Sciatic nerve (tissue), 2 donors: ENCODE results near the gene BIRC2. TPM values are rescaled to one million over a fixed set of nuclear protein-coding genes. Genes with fewer than 3 reads are reported as not detected.
"Not testable (repeated sequence)": the region's sequence is repeated elsewhere in the genome, so short reads cannot be mapped to it uniquely, and the experiment has no call there.

Source experiments
- ATAC-seq: fragments of 200-7000 bp; cut with Tn5 transposase; one replicate; pipeline ENCODE4 v1.9.1; 2020; ENCODE audit warnings: mild to moderate bottlenecking, moderate library complexity
- DNase-seq: peaks from one replicate; pipeline ENCODE4 v3.0.0-alpha.2; 2020; ENCODE audit warnings: low spot score
- intact Hi-C: fragments of 100-400 bp; cut with DNase I; formaldehyde crosslinking; loops from one replicate; pipeline ENCODE4 v1.14.2; 2022
- total RNA-seq: library from RNA; stranded (reverse); fragmentation: NEBNext Ultra II Directional; extraction: Animal tissue kit (Norgen Biotek cat#: 25700); gene quantifications from one replicate; pipeline ENCODE4 v1.2.1, GENCODE V29; 2021
- donor health status: DM: no; HTN: no; CAD: no.
- donor health status: DM: no; HTN: no; CAD: no.

The BIRC2 gene
- total RNA-seq, 1 donor from 2014 or later: 66.7 TPM

GRCh38 chr11:102320188-102320587 is 26.8 kb upstream of the BIRC2 start:
- intact Hi-C loops: no loop called here
- no peak for ATAC-seq
- DNase-seq: no peak

- ATAC-seq: no peak
- intact Hi-C loops: no loop called here
- no peak for DNase-seq
Observed at GRCh38 chr11:102320679-102321078, 26.3 kb upstream of the BIRC2 start.

- no peak for DNase-seq
- intact Hi-C loops: no loop called here
- no peak for ATAC-seq
Observed at GRCh38 chr11:102322560-102322959, 24.5 kb upstream of the BIRC2 start.

GRCh38 chr11:102323542-102324251 is 23.3 kb upstream of the BIRC2 start:
- ATAC-seq (peak; percentile 41), DNase-seq (no peak)
- intact Hi-C loops: no loop called here

GRCh38 chr11:102325088-102325487 is 21.9 kb upstream of the BIRC2 start:
- intact Hi-C loops: no loop called here
- ATAC-seq: no peak

GRCh38 chr11:102328748-102329147 is 18.3 kb upstream of the BIRC2 start:
- DNase-seq (no peak), ATAC-seq (no peak)
- intact Hi-C loops: loop anchor here (2.0 kb wide), 1 partner anchor 30 kb away; no protein-coding TSS in a partner anchor

More at GRCh38 chr11:102325088-102325487, 21.9 kb upstream of the BIRC2 start:
- DNase-seq: no peak

- ATAC-seq (no peak), DNase-seq (no peak)
- intact Hi-C loops: no loop called here
Observed at GRCh38 chr11:102330231-102330630, 16.8 kb upstream of the BIRC2 start.

GRCh38 chr11:102331341-102331740 is 15.7 kb upstream of the BIRC2 start:
- ATAC-seq: no peak
- intact Hi-C loops: no loop called here
- DNase-seq: no peak

GRCh38 chr11:102332611-102332994 is 14.4 kb upstream of the BIRC2 start:
- no peak for ATAC-seq

GRCh38 chr11:102338479-102339010 is 8.5 kb upstream of the BIRC2 start:
- ATAC-seq: no peak
- no peak for DNase-seq
- intact Hi-C loops: no loop called here

More at GRCh38 chr11:102332611-102332994, 14.4 kb upstream of the BIRC2 start:
- intact Hi-C loops: no loop called here
- no peak for DNase-seq

- intact Hi-C loops: loop anchor here (10.0 kb wide), 1 partner anchor 153 kb away; no protein-coding TSS in a partner anchor
- DNase-seq, ATAC-seq: not testable (repeated sequence)
Observed at GRCh38 chr11:102341311-102341710, 5.7 kb upstream of the BIRC2 start.

- ATAC-seq (peak; percentile 73), DNase-seq (peak; percentile 84)
- intact Hi-C loops: loop anchor here (10.0 kb wide), 1 partner anchor 153 kb away; no protein-coding TSS in a partner anchor
Observed at GRCh38 chr11:102341844-102342318, 5.1 kb upstream of the BIRC2 start.

GRCh38 chr11:102343809-102344208 is 3.2 kb upstream of the BIRC2 start:
- ATAC-seq: no peak
- intact Hi-C loops: loop anchor here (10.0 kb wide), 1 partner anchor 151 kb away; no protein-coding TSS in a partner anchor
- DNase-seq: no peak

- intact Hi-C loops: loop anchor here (10.0 kb wide), 1 partner anchor 149 kb away; no protein-coding TSS in a partner anchor
- DNase-seq: no peak
- ATAC-seq: no peak
Observed at GRCh38 chr11:102345904-102346303, 1.1 kb upstream of the BIRC2 start.

- no peak for DNase-seq
- no peak for ATAC-seq
Observed at GRCh38 chr11:102346456-102346747, 612 bp upstream of the BIRC2 start.

GRCh38 chr11:102347462-102348370 is 702 bp downstream of the BIRC2 start:
- intact Hi-C loops: loop anchor here (10.0 kb wide), 1 partner anchor 147 kb away; no protein-coding TSS in a partner anchor
- DNase-seq: no peak
- peak; percentile 23 for ATAC-seq

More at GRCh38 chr11:102346456-102346747, 612 bp upstream of the BIRC2 start:
- intact Hi-C loops: loop anchor here (10.0 kb wide), 1 partner anchor 148 kb away; no protein-coding TSS in a partner anchor

GRCh38 chr11:102357116-102357515 is 10.1 kb downstream of the BIRC2 start:
- no peak for ATAC-seq
- intact Hi-C loops: no loop called here

GRCh38 chr11:102359372-102359771 is 12.4 kb downstream of the BIRC2 start:
- intact Hi-C loops: no loop called here
- DNase-seq (no peak), ATAC-seq (no peak)

More at GRCh38 chr11:102357116-102357515, 10.1 kb downstream of the BIRC2 start:
- DNase-seq: no peak

- ATAC-seq (no peak), DNase-seq (no peak)
- intact Hi-C loops: no loop called here
Observed at GRCh38 chr11:102360681-102361080, 13.7 kb downstream of the BIRC2 start.
